Body of pancreas (tissue), 4 donors: Measurements from ENCODE around the gene SOX18.

Source experiments
- POLR2A ChIP-seq, 3 donors: fragments of 450-650 bp; IDR thresholded peaks; one replicate each; pipeline ENCODE4 v1.6.1; 2016; ENCODE audit warnings: antibody characterized with exemption in 3 of 3, mild to moderate bottlenecking in 2 of 3
- TF ChIP-seq, protein P1 (sequence below), 7 experiments: fragments of 450-650 bp in 4 of 7; fragments of 200-600 bp in 3 of 7; sonication (generic) in 3 of 7; IDR thresholded peaks; one replicate each; pipeline ENCODE4 v1.5.1; 2016 to 2019; ENCODE audit warnings: antibody characterized with exemption in 7 of 7

DNA sequence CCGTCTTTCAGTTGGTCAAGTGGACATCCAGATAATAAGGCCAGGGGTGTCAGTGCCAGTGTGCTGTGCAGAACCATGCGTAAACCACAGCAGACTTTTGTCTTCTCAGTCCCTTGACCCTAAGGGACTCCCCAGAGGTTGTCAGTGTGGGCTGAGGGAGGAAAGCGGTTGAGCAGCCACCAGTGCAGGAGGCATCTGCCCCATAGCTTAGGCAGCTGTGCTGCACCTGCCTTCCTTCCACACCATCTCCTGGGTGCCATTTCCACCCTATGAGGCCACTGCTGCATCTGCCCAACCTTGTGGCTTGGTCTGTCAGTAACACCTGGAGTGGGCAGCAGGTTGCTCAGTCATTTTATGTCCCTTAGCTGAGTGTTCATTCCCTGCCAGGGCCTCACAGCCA, 42.5 kb downstream of the SOX18 start:
- TF ChIP-seq POLR2A (IDR thresholded peaks at IDR 0.05): no peak
- TF ChIP-seq, protein P1, sequence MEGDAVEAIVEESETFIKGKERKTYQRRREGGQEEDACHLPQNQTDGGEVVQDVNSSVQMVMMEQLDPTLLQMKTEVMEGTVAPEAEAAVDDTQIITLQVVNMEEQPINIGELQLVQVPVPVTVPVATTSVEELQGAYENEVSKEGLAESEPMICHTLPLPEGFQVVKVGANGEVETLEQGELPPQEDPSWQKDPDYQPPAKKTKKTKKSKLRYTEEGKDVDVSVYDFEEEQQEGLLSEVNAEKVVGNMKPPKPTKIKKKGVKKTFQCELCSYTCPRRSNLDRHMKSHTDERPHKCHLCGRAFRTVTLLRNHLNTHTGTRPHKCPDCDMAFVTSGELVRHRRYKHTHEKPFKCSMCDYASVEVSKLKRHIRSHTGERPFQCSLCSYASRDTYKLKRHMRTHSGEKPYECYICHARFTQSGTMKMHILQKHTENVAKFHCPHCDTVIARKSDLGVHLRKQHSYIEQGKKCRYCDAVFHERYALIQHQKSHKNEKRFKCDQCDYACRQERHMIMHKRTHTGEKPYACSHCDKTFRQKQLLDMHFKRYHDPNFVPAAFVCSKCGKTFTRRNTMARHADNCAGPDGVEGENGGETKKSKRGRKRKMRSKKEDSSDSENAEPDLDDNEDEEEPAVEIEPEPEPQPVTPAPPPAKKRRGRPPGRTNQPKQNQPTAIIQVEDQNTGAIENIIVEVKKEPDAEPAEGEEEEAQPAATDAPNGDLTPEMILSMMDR (IDR thresholded peaks at IDR 0.05): no peak
